PC-3 (cell line): ENCODE data around the gene ABHD2.

ENCODE experiments used
- CTCF ChIP-seq: fragments of 300-600 bp; sonication (generic); conservative IDR thresholded peaks from 2 replicates; pipeline ENCODE4 v1.5.1; 2017; ENCODE audit warnings: antibody characterized with exemption, low read depth, mild to moderate bottlenecking, low read length
- EZH2 ChIP-seq: fragments of 300-600 bp; sonication (generic); IDR thresholded peaks from one replicate; pipeline ENCODE4 v1.6.1; 2017; ENCODE audit warnings: antibody characterized with exemption, mild to moderate bottlenecking, low read length; ENCODE audit not compliant: unreplicated experiment

GRCh38 chr15:89179966-89180875 is 92.0 kb downstream of the ABHD2 start:
- no peak for TF ChIP-seq EZH2
- no peak for TF ChIP-seq CTCF
